SIG-M5 treated with dmso at 0.1 percent for 504 hours (cell line): Measurements from ENCODE around the gene SERPIND1.
"Not testable (repeated sequence)": the region's sequence is repeated elsewhere in the genome, so short reads cannot be mapped to it uniquely, and the experiment has no call there.

Source experiments
- DNase-seq: peaks from one replicate; lab custom pipeline; 2025; ENCODE audit not compliant: unreplicated experiment; lab: John Stamatoyannopoulos, UW

Gene SERPIND1

GRCh38 chr22:20811971-20812660 is 38.2 kb downstream of the SERPIND1 start:
- no peak for DNase-seq

DNA sequence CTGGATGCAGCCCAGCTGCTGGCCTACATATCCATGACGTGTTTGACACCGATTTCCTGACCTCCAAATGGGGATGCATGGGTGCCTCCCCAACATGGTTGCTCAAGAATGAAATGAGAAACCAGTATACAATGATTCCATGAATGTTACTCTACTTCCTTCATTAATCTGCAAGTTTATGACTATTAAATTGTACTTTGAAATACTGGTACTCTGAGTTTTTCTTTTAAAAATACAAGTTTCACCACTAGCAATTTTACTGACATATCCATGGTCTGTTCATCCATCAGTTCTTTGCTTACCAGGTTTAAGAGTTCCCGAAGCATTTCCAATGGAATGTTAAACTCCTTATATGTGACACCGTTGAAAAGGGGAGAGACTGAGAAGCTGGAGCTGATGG is 39.1 kb downstream of the SERPIND1 start:
- no peak for DNase-seq

GRCh38 chr22:20814221-20814808 is 40.4 kb downstream of the SERPIND1 start:
- DNase-seq: no peak

DNA sequence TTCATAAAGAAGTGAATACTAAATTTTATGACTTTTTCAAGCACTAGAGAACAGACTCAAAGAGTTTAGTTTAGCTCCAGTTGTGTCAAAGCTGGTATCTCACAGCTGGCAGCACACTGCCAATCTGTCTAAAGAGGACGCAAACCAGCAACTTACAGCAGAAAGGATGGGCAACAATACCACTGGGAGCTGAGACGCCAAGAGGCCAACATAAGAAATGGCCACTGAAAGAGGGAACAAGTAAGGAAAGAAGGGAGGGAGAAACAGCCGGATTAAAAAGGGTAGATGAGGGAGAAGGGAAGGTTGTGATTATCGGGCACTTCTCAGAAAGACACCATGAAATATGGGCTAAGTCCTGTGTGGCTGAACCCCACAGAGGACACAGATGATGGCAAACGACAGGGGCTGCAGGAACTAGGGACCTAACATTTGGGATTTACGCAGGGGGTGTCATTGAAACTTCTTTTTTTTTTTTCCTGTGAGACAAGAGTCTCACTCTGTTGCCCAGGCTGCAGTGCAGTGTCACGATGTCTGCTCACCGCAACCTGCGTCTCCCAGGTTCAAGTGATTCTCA is 41.7 kb downstream of the SERPIND1 start:
- no peak for DNase-seq

DNA sequence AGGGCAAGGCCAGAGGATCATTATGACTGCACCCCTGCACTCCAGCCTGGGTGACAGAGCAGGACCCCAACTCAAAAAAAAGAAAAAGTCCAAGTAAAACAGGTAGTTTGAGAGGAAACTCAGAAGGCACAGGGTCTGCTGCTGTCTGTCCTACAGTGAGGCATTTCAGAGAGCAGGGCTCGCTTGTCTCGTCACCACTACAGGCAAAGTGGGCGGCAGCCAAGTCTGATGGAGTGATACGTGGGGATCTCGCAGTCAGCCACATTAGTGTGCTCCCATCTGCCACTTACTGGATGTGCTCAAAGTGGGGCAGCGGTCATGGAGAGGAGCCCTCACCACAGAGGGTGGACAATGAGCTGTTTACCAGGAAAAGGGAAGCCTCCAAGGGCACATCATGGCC is 42.6 kb downstream of the SERPIND1 start:
- no peak for DNase-seq

- no peak for DNase-seq
These were observed 44.6 kb downstream of the SERPIND1 start for GRCh38 chr22:20818471-20818870.

GRCh38 chr22:20819471-20819870 is 45.6 kb downstream of the SERPIND1 start:
- DNase-seq: no peak

- not testable (repeated sequence) for DNase-seq
These were observed 47.9 kb downstream of the SERPIND1 start for GRCh38 chr22:20821717-20822239.

DNA sequence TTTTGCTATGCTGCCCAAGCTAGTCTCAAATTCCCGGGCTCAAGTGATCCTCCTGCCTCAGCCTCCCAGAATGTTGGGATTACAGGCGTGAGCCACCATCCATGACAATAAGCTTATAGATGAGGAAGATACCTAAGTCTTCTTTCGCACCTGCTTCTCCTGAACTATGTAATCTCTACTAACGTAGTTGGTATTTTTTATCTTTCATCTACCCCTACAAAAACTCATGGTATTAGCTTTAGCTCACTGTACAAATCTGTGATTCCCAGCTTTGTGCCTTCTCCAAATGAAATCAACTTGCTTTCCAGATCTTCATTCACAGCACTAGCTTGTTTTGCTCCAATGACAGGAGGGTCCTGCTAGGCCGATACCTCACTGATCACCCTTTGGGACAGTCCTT is 48.3 kb downstream of the SERPIND1 start:
- no peak for DNase-seq

- DNase-seq: no peak
These were observed 49.4 kb downstream of the SERPIND1 start for GRCh38 chr22:20823264-20823663.

DNA sequence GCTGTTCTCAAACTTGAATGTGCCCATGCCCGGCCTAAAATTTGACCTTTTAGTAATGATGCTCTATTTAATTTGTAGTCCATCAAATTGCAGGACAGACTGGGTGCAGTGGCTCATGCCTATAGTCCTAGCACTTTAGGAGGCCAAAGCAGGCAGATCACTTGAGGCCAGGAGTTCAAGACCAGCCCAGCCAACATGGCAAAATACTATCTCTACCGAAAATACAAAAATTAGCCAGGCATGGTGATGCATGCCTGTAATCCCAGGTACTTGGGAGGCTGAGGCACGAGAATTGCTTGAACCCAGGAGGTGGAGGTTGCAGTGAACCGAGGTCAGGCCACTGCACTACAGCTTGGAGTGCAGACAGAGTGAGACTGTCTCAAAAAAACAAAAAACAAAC is 51.3 kb downstream of the SERPIND1 start:
- DNase-seq: not testable (repeated sequence)

- DNase-seq: no peak
These were observed 51.7 kb downstream of the SERPIND1 start for GRCh38 chr22:20825624-20826023.

GRCh38 chr22:20826373-20827152 is 52.6 kb downstream of the SERPIND1 start:
- not testable (repeated sequence) for DNase-seq

DNA sequence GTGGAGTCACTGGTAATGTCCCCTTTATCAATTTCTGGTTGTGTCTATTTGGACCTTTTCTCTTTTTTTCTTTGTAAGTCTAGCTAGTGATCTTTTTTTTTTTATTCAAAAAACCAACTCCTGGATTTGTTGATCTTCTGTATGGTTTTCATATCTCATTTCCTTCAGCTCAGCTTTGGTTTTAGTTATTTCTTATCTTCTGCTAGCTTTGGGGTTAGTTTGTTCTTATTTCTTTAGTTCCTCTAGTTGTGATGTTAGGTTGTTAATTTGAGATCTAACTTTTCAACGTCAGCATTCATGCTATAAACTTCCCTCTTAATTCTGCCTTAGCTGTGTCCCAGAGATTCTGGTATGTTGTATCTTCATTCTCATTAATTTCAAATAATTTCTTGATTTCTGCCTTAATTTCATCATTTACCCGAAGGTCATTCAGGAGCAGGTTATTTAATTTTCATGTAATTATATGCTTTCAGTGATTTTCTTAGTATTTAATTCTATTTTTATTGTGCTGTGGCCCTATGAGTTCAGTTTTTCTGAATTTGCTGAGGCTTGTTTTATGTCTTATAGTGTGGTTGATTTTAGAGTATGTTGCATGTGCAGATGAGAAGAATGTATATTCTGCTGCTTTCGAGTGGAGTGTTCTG is 55.7 kb downstream of the SERPIND1 start:
- DNase-seq: no peak

- DNase-seq: no peak
These were observed 59.3 kb downstream of the SERPIND1 start for GRCh38 chr22:20833225-20833665.

GRCh38 chr22:20834206-20834605 is 60.3 kb downstream of the SERPIND1 start:
- DNase-seq: no peak

GRCh38 chr22:20834725-20835124 is 60.8 kb downstream of the SERPIND1 start:
- DNase-seq: no peak
